MV-4-11 (cell line): Measurements from ENCODE around the gene SNX5.
"Not testable (repeated sequence)": the region's sequence is repeated elsewhere in the genome, so short reads cannot be mapped to it uniquely, and the experiment has no call there.

ENCODE experiments used
- DNase-seq: peaks from one replicate; lab custom pipeline; 2025; lab: John Stamatoyannopoulos, UW

The SNX5 gene

DNA sequence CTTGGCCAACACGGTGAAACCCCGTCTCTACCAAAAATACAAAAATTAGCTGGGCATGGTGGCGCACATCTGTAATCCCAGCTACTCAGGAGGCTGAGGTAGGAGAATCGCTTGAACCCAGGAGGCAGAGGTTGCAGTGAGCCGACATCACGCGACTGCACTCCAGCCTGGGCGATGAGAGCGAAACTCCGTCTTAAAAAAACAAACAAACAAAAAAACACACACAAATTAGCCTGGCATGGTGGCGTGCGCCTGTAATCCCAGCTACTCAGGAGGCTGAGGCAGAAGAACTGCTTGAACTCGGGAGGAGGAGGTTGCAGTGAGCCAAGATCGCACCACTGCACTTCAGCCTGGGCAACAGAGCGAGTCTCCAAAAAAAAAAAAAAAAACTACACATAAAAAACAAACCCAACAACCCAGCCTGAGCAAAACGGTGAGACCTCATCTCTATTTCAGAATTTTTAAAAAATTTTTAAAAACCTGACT is 8.2 kb downstream of the SNX5 start:
- DNase-seq: not testable (repeated sequence)

DNA sequence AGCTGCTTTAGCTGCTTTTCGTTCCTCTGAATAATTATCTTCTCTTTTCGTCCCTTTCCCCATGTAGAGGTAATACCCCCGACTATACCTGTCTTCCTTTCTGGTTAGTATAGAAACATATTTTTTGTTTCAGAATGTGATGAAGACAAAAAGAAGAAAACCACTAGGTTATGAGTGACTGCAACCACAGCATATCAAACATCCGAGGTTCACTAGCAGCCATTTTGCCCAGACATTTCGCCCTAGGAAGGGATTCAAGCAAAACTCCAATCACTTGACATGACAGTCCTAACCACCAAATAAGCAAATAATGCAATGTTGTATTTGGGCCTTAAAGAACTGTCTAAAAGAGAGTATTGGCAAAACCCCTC is 9.4 kb downstream of the SNX5 start:
- DNase-seq: no peak

GRCh38 chr20:17958373-17959256 is 10.0 kb downstream of the SNX5 start:
- DNase-seq: no peak

DNA sequence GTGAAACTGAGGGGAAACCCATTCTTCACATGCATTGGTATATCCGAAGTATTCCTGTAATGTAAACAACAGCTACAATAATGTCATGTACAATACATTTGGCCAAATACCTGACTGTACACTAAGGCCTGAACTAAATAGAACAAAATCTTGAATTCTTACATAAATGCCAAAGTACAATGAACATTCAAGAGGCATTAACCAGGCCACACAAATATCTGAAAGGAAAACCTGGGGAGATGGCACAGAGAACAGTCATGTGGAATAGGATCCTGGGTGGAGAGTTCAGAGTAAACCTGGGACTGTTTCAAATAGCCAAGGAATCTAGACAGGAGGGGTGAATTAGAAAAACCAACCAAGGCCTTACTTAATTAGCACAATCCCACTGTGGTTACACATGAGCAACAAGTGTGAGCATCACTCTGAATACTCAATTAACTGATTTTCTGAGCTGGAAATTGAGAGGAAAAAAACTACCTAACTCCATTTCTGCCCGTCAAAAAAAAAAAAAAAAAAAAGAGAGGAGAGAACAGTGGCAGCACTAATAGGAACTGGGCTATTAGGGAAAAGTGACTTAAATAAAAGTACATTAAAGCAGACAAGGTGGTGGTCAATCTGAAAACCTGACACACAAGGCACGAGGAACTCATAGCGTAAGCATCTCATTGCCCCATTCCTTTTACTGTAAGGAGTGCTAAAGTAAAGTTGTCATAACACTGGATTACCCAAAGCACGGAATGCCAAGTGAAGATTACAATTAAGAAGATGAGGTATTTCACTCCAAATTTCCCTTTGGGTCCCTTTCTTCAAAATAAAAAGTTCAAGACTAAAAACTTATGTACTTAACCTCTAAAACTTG is 10.9 kb downstream of the SNX5 start:
- no peak for DNase-seq

GRCh38 chr20:17956099-17956685 is 12.4 kb downstream of the SNX5 start:
- DNase-seq: no peak

DNA sequence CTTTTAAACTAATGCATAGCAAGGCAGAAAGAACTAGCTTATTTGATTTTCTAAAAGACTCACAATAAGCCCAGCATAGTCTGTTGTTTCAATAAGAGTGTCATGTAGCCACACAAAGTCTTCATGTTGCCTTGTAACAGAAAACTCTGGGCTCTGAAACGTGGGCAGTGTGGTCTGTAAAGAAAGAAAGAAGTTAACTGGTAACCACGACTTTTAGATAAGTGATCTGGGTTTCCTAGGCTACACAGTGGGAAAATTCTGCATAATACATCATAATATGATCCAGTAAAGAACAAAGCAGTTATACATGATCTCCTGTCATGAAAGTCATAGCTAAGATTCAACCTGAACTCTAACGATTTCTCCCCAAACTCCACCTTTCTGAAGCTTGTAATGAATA is 13.3 kb downstream of the SNX5 start:
- DNase-seq: no peak

DNA sequence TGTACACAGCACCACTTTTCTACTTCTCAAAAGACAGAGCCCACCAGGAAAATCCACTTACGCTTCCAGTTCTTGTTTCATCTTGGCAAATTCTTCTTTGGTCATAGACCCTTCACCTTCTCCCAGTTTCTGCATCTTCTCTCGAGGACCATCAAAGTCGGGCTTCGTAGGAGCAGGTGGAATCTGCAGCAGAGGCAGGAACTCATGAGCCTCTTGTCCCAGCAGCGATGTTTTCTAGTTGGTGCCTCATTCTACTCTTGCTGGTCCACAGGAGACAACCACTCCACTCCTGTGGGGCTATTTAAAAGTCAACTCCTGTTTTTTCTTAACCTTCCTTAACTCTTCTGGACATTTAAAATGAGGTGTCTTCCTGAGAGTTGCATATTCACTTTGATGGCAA is 14.7 kb downstream of the SNX5 start:
- DNase-seq: no peak

GRCh38 chr20:17952692-17953684 is 15.6 kb downstream of the SNX5 start:
- no peak for DNase-seq

DNA sequence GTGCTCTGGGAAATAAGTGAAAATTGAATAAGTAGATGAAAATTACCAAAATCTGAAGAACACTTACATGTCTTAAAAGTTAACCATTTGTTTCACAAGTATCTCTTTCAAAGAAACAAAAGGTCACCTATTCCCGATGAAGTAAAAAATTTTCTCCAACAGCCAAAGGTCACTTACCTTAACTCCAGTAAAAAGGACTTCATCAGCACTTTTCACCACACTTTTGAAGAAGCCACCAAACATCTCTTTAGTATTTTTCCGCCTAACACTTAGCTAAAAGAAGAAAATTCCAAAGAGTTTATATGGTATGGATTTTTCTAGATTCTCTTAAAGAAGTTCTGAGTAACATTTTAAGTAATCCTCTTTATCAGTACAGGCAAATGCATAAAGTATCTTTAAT is 17.3 kb downstream of the SNX5 start:
- no peak for DNase-seq

DNA sequence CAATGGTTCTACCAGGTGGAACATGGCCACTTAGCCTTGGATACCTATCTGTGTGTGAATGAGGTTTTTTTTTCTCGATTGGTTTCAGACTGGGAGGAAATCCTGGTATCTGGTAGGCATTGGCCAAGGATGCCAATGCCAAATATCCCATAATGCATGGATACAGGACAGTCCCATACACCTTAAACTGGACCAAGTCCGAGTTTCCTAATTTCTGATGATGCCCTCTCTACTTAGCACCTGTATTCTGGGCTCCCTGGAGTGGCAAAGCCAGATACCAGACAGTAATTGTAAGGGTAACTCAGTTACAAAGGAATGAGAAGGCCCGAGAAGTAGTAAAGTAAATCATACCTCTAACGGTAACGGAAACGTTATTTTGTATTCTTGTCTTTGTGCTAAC is 17.9 kb downstream of the SNX5 start:
- DNase-seq: no peak

- DNase-seq: no peak
Observed at GRCh38 chr20:17949899-17950298, 18.7 kb downstream of the SNX5 start.

GRCh38 chr20:17948442-17948841 is 20.2 kb downstream of the SNX5 start:
- DNase-seq: no peak

DNA sequence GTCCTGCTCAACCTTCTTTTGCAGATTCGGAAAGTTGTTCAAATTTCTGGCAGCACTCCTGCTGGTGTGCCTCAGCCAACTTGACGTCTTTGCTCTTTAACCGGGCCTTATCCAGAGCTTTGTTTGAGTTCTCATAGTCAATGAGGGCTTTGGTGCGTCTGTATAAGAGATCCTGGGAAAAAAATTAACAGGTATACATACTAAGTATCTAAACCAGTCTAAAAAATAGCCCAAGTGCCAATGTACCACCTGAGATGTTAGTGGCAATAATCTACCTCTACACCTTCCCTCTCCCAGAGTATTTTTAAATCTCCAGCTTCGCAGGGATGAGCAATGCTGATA is 21.1 kb downstream of the SNX5 start:
- no peak for DNase-seq

GRCh38 chr20:17946572-17947473 is 21.8 kb downstream of the SNX5 start:
- DNase-seq: no peak

DNA sequence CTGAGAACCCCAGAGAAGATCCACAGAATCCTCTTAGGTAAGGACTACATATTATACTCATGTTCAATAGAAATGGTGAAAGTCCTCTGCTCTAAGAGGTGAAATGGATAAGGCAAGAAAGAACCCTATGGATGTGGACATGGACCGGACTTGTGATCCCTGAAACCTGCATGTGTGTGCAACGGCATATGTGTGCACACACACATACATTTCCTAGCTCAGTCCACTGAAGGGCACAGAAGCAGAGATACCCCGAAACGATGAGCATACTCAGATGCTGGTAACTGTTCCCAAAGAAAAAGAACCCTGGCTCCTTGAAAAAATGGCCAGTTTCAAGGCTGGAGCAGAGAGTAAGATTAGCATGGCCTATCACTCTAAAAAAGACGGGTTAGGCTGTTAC is 22.6 kb downstream of the SNX5 start:
- DNase-seq: no peak

DNA sequence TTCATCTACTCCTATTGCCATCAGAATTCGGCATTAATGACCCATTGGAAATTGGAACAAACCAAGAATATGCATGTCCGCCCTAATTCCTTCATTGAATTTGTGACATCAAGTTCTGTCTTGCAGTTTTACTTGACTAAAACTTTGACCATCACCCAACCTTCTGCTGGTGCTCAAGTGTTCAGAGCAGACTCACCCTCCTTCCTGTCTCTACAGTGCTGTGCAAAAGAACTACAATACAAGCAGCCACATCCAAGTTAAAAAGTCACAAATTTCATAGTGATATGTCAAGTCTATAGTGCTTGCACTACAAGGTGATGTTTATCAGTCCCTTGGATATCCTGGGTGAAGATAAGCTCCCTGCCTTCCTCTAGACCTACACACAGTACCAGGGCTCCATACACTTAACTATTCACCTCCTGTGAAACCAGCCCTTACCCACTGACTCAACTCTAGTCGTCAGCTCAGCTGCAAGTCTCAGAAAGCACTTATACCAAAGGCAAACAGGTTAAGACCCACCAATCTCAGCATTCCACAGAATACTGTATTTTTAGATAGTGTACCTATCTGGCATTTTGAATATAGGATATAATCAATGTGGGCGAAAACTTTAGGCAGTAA is 23.6 kb downstream of the SNX5 start:
- DNase-seq: no peak

- DNase-seq: no peak
Observed at GRCh38 chr20:17943343-17943742, 25.3 kb downstream of the SNX5 start.

GRCh38 chr20:17941826-17942196 is 26.8 kb downstream of the SNX5 start:
- no peak for DNase-seq

GRCh38 chr20:17941087-17941825 is 27.3 kb downstream of the SNX5 start:
- no peak for DNase-seq
